Neutrophil (primary cell): ENCODE measurements around the gene RPS19.

Experiments used
- H3K27ac ChIP-seq: fragments of 200-600 bp; sonication (generic); 2 replicates; pipeline ENCODE4 v1.5.1; 2016; ENCODE audit warnings: mild to moderate bottlenecking, moderate library complexity
- H3K27me3 ChIP-seq: fragments of 200-600 bp; sonication (generic); 2 replicates; pipeline ENCODE4 v1.6.0; 2016; ENCODE audit warnings: mild to moderate bottlenecking
- H3K36me3 ChIP-seq: fragments of 200-600 bp; sonication (generic); 2 replicates; pipeline ENCODE4 v1.5.1; 2017
- H3K4me1 ChIP-seq, 2 experiments: fragments of 200-600 bp in 1 of 2; sonication (generic) in 1 of 2; 1 replicate in 1 of 2; 2 replicates in 1 of 2; pipeline versions ENCODE4 v1.5.1 to v1.6.1; 2013 to 2016; ENCODE audit warnings: low read depth in 1 of 2, low read length in 1 of 2, mild to moderate bottlenecking in 1 of 2, moderate library complexity in 1 of 2; ENCODE audit not compliant: control insufficient read depth in 1 of 2, insufficient read depth in 1 of 2
- H3K4me3 ChIP-seq, 2 experiments: fragments of 200-600 bp in 1 of 2; sonication (generic) in 1 of 2; 1 replicate in 1 of 2; 2 replicates in 1 of 2; pipeline ENCODE4 v1.5.1; 2013 to 2016; ENCODE audit warnings: low read depth in 1 of 2, low read length in 1 of 2, mild to moderate bottlenecking in 1 of 2, moderate library complexity in 1 of 2
- H3K9me3 ChIP-seq: fragments of 200-600 bp; sonication (generic); 2 replicates; pipeline ENCODE4 v1.5.1; 2016
- CTCF ChIP-seq: fragments of 200-600 bp; sonication (generic); IDR thresholded peaks from 2 replicates; pipeline ENCODE4 v1.5.1; 2016; ENCODE audit warnings: antibody characterized with exemption

RPS19 gene

GRCh38 chr19:41917676-41918075 lies 57.6 kb downstream of the RPS19 start:
- TF ChIP-seq CTCF: no peak
- Histone ChIP-seq H3K4me1 (no peaks in the 10 kb centered on the region), H3K36me3 (no peaks in the 10 kb centered on the region), H3K27ac (no peak overlapping the region), H3K27me3 (peaks cover 100% of the 10 kb centered on the region), H3K9me3 (no peaks in the 10 kb centered on the region), H3K4me3 (no peak overlapping the region)

GRCh38 chr19:41918095-41918494 lies 58.0 kb downstream of the RPS19 start:
- Histone ChIP-seq H3K4me3 (no peak overlapping the region), H3K27me3 (peaks cover 100% of the 10 kb centered on the region), H3K4me1 (no peaks in the 10 kb centered on the region), H3K36me3 (no peaks in the 10 kb centered on the region), H3K27ac (no peak overlapping the region), H3K9me3 (no peaks in the 10 kb centered on the region)
- no peak for TF ChIP-seq CTCF

- Histone ChIP-seq H3K27me3 (peaks cover 100% of the 10 kb centered on the region), H3K4me3 (no peak overlapping the region), H3K27ac (no peak overlapping the region), H3K36me3 (no peaks in the 10 kb centered on the region), H3K9me3 (no peaks in the 10 kb centered on the region), H3K4me1 (no peaks in the 10 kb centered on the region)
- no peak for TF ChIP-seq CTCF
Observed at GRCh38 chr19:41918653-41919244, 58.7 kb downstream of the RPS19 start.

- peaks cover 100% of the 10 kb centered on the region for H3K27me3 ChIP-seq
- no peak overlapping the region for H3K27ac ChIP-seq
- no peak for TF ChIP-seq CTCF
- no peaks in the 10 kb centered on the region for H3K36me3 ChIP-seq
- no peaks in the 10 kb centered on the region for H3K4me1 ChIP-seq
- no peak overlapping the region for H3K4me3 ChIP-seq
- H3K9me3 ChIP-seq: no peaks in the 10 kb centered on the region
Observed at GRCh38 chr19:41919948-41920712, 60.1 kb downstream of the RPS19 start.

GRCh38 chr19:41920882-41921576 lies 61.0 kb downstream of the RPS19 start:
- Histone ChIP-seq H3K9me3 (no peaks in the 10 kb centered on the region), H3K4me1 (no peaks in the 10 kb centered on the region), H3K27me3 (peaks cover 100% of the 10 kb centered on the region), H3K27ac (no peak overlapping the region), H3K4me3 (no peak overlapping the region), H3K36me3 (no peaks in the 10 kb centered on the region)
- no peak for TF ChIP-seq CTCF
